Measurements from ENCODE around the gene CD300A. TPM values are rescaled to one million over a fixed set of nuclear protein-coding genes. Genes with fewer than 3 reads are reported as not detected.
A peak's percentile ranks its signal among the peaks of the same experiment; 100 is the strongest.

CD300A gene
- total RNA-seq, 1 donor from 2014 or later = 3.9 TPM

DNA sequence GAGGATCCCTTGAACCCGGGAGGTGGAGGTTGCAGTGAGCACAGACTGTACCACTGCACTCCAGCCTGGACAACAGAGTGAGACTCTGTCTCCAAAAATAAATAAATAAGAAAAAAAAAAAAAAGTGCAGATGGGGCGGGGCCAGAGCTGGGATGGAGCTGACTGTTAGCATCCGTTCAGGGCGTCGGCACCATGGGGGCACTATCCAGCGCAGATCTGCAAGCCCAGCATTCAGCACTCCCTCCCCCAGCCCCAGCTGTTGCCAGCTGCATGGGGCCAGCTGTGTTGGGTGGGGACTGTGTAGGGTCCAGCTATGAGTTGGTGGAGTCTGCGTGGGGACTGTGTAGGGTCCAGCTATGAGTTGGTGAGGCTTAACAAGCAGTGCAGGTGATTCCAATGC is 21.3 kb upstream of the CD300A start:
- no peaks in the 10 kb centered on the region for H3K9me3 Mint-ChIP-seq (ENCODE audit: low read depth)
- no peak overlapping the region for H3K27ac Mint-ChIP-seq
- no peak overlapping the region for H3K4me3 Mint-ChIP-seq (ENCODE audit: low read depth)

DNA sequence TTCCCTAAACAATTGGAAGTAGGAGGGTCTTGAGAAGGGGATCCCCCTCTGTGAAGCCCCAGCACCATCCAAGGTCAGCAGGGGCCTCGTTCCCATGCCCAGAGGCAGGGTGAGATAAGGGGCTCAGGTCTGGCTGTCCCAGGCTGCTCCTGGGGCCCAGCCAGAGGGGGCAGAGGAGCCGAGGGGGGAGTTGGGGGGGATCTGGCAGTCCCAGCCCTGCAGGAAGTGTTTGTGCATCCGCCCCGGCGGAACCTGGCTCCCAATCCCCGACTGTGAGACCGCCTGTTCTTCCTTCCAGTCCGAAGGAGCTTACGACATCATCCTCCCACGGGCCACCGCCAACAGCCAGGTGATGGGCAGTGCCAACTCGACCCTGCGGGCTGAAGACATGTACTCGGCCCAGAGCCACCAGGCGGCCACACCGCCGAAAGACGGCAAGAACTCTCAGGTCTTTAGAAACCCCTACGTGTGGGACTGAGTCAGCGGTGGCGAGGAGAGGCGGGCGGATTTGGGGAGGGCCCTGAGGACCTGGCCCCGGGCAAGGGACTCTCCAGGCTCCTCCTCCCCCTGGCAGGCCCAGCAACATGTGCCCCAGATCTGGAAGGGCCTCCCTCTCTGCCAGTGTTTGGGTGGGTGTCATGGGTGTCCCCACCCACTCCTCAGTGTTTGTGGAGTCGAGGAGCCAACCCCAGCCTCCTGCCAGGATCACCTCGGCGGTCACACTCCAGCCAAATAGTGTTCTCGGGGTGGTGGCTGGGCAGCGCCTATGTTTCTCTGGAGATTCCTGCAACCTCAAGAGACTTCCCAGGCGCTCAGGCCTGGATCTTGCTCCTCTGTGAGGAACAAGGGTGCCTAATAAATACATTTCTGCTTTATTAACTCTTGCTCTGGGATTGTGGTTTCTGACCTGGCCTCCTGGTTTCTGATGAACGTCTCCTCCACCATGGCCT is 19.6 kb upstream of the CD300A start:
- Mint-ChIP-seq H3K9me3 (ENCODE audit: low read depth) (no peaks in the 10 kb centered on the region), H3K27me3 (no peaks in the 10 kb centered on the region)

More for the DNA sequence above, 21.3 kb upstream of the CD300A start:
- Mint-ChIP-seq H3K36me3 (ENCODE audit: insufficient read depth) (peaks cover 27% of the 10 kb centered on the region), H3K27me3 (no peaks in the 10 kb centered on the region), H3K4me1 (ENCODE audit: low read depth) (peaks cover 18% of the 10 kb centered on the region)
- no peak for DNase-seq (ENCODE audit: low spot score, unreplicated experiment)
- TF ChIP-seq, protein P1, sequence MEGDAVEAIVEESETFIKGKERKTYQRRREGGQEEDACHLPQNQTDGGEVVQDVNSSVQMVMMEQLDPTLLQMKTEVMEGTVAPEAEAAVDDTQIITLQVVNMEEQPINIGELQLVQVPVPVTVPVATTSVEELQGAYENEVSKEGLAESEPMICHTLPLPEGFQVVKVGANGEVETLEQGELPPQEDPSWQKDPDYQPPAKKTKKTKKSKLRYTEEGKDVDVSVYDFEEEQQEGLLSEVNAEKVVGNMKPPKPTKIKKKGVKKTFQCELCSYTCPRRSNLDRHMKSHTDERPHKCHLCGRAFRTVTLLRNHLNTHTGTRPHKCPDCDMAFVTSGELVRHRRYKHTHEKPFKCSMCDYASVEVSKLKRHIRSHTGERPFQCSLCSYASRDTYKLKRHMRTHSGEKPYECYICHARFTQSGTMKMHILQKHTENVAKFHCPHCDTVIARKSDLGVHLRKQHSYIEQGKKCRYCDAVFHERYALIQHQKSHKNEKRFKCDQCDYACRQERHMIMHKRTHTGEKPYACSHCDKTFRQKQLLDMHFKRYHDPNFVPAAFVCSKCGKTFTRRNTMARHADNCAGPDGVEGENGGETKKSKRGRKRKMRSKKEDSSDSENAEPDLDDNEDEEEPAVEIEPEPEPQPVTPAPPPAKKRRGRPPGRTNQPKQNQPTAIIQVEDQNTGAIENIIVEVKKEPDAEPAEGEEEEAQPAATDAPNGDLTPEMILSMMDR (IDR thresholded peaks at IDR 0.05; ENCODE audit: unreplicated experiment) = no peak

DNA sequence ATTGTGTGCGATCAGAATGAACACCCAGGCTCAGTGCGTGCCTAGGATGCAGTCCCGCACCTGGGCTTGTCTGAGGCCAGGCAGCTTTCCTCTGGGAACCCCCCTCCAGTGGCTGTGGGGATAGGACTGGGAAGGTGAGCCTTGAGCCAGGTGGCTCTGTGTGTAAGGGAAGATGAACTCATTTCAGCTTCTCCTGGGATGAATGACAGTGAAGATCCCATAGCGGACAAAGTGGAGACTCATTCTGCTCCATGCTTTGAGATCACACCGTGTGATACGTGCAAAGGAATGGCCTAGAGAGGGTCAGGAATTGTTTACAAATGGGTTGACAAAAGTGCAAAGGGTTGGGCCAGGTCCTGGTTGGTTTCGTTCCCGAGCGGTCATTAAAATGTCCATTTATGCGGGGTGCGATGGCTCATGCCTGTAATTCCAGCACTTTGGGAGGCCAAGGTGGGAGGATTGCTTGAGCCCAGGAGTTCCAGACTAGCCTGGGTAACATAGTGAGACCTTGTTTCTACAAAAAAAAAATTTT is 18.7 kb upstream of the CD300A start:
- TF ChIP-seq, protein P1 (IDR thresholded peaks at IDR 0.05; ENCODE audit: unreplicated experiment) = no peak
- Mint-ChIP-seq H3K4me1 (ENCODE audit: low read depth) (peaks cover 15% of the 10 kb centered on the region), H3K9me3 (ENCODE audit: low read depth) (no peaks in the 10 kb centered on the region), H3K27me3 (no peaks in the 10 kb centered on the region), H3K36me3 (ENCODE audit: insufficient read depth) (peaks cover 22% of the 10 kb centered on the region), H3K4me3 (ENCODE audit: low read depth) (no peak overlapping the region), H3K27ac (peak overlapping the region; percentile 34)
- DNase-seq (ENCODE audit: low spot score, unreplicated experiment) = no peak

More for the DNA sequence above, 19.6 kb upstream of the CD300A start:
- H3K27ac Mint-ChIP-seq = no peak overlapping the region
- H3K4me1 Mint-ChIP-seq (ENCODE audit: low read depth) = peaks cover 18% of the 10 kb centered on the region
- H3K4me3 Mint-ChIP-seq (ENCODE audit: low read depth) = no peak overlapping the region
- DNase-seq (ENCODE audit: low spot score, unreplicated experiment) = no peak
- H3K36me3 Mint-ChIP-seq (ENCODE audit: insufficient read depth) = peaks cover 25% of the 10 kb centered on the region
- TF ChIP-seq, protein P1 (IDR thresholded peaks at IDR 0.05; ENCODE audit: unreplicated experiment) = no peak

DNA sequence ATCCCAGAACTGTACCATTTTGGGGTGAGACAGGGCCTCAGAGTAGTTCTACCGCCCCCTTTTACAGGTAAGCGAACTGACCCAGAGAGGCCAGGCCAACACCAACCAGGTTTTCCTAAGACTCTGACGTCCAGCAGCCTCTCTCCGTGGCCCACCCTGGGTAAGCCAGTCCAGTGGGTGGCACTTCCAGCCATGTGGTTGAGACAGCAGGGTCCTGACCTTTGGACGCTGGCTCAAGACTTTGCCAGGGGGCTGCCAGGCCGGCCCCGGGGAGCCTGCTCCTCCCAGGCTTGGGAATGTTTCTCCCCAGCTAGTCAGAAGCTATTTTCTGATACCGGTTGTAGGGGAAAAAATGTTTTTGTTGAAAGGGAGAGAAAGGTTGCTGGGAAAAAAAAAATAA is 17.7 kb upstream of the CD300A start:
- Mint-ChIP-seq H3K9me3 (ENCODE audit: low read depth) (no peaks in the 10 kb centered on the region), H3K4me3 (ENCODE audit: low read depth) (no peak overlapping the region), H3K27ac (no peak overlapping the region), H3K27me3 (no peaks in the 10 kb centered on the region), H3K36me3 (ENCODE audit: insufficient read depth) (peaks cover 19% of the 10 kb centered on the region), H3K4me1 (ENCODE audit: low read depth) (peaks cover 13% of the 10 kb centered on the region)
- DNase-seq (ENCODE audit: low spot score, unreplicated experiment) = no peak
- TF ChIP-seq, protein P1 (IDR thresholded peaks at IDR 0.05; ENCODE audit: unreplicated experiment) = no peak

DNA sequence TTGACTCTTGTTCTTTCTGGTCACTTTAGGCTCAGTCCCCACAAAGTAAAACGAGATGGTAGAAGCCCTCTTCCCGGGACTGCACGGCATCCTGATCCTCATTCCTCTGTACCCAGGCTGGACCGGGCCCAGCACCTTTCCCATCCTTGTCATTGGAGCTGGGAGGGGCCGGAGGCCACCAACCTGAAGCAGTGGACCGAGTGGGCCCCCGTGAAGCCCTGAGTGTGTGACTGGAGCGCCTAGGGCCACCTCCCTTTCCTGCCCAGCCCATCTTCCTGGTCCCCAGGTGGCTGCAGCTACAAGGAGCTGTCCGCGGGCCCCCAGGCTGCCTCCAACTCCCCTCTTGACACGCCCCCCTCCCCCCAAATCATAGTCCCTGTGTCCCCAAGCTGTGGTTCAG is 17.1 kb upstream of the CD300A start:
- Mint-ChIP-seq H3K27me3 (no peaks in the 10 kb centered on the region), H3K9me3 (ENCODE audit: low read depth) (no peaks in the 10 kb centered on the region), H3K36me3 (ENCODE audit: insufficient read depth) (peaks cover 19% of the 10 kb centered on the region), H3K4me3 (ENCODE audit: low read depth) (no peak overlapping the region), H3K4me1 (ENCODE audit: low read depth) (peaks cover 9% of the 10 kb centered on the region), H3K27ac (no peak overlapping the region)
- TF ChIP-seq, protein P1 (IDR thresholded peaks at IDR 0.05; ENCODE audit: unreplicated experiment) = no peak
- no peak for DNase-seq (ENCODE audit: low spot score, unreplicated experiment)

Measured in progenitor cell of endocrine pancreas (in vitro differentiated cells).